GM18517 (cell line): Measurements from ENCODE around the gene MAP4K3.

Experiments
- ATAC-seq: cut with Tn5 transposase; IDR thresholded peaks from one replicate; pipeline ENCODE4 v1.9.1; 2021; ENCODE audit warnings: mild to moderate bottlenecking, moderate library complexity; ENCODE audit not compliant: unreplicated experiment

MAP4K3 gene

GRCh38 chr2:39210846-39211245 is 226.2 kb downstream of the MAP4K3 start:
- no peak for ATAC-seq

- ATAC-seq, result no peak
Observed at GRCh38 chr2:39203382-39203781, 233.7 kb downstream of the MAP4K3 start.

GRCh38 chr2:39202639-39203369 is 234.3 kb downstream of the MAP4K3 start:
- no peak for ATAC-seq
